DMS 273 (cell line): ENCODE results near the gene PEAK1.

ENCODE experiments used
- DNase-seq: peaks from one replicate; lab custom pipeline; 2025; ENCODE audit not compliant: unreplicated experiment; lab: John Stamatoyannopoulos, UW

PEAK1 gene

GRCh38 chr15:77143191-77143590 is 276.7 kb downstream of the PEAK1 start:
- no peak for DNase-seq

DNA sequence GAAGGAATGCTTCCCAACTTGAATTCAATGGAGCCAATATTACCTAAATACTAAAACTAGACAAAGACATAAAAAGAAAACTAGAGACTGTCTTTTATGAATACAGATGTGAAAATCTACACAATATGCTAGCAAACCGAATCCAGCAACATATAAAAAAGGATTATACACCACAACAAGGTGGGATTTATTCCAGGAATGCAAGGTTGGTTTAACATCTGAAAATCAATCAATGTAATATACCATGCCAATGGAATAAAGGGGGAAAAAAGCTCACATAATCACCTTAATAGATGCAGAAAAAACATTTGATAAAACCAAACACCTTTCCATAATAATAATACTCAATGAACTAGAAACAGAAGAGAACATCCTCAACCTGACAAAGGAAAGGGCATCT is 279.7 kb downstream of the PEAK1 start:
- DNase-seq: no peak

DNA sequence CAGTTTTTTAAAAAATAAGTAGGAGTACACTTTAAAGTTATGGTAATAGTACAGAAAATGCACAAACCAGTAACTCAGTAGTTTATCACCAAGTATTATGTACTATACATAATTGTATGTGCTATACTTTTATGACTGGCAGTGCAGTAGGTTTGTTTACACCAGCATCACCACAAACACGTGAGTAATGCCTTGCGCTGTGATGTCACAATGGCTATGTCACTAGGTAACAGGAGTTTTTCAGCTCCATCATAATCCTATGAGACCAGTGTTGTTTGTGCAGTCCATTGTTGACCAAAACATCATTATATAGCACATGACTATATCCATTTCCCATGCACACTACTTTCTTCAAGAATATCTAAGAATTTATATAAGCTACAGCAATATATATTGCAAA is 280.6 kb downstream of the PEAK1 start:
- no peak for DNase-seq

- DNase-seq: no peak
These were observed 281.8 kb downstream of the PEAK1 start for GRCh38 chr15:77138167-77138522.

DNA sequence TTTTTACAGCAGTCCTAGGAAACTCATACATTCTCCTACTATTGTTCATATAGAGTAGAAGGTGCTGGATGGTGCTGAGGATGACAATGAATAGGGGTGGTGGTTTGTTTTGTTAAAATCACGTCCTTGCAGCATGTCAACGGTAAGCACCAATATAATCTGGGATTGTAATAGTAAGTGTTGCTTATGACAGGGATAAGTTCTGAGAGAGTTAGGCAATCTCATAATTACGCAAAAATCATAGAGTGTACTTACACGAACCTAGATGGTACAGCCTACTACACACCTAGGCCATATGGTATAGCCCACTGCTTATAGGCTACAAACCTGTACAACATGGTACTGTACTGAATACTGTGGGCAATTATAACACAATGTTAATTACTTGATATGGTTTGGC is 284.7 kb downstream of the PEAK1 start:
- no peak for DNase-seq

DNA sequence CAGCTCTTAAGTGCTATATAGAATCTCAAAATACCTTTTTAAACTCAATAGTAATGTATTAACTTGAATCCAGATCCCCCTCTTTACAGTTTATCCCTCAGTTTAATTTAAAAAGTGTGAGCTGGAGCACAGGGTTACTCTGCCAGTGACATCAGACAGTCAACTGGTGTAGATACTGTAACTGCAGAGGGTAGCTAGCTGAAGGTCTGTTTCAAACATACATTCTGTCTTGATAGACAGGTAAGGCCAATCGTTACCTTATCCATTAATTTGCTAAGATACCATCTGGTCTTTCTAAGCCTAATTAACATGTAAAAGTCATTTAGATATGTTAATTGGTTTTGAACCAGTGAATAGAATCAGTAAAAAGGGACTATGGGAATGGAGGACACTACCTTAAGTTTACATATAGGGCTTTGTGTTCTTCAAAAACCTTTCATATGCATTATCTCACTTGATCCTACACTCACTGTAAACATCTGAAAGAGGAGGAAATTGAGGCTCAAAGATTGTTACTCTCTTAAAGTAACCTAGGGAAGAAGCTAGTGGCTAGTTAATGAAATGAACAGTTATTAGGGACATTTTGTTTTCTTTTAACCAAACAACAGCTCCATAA is 289.5 kb downstream of the PEAK1 start:
- DNase-seq: no peak

DNA sequence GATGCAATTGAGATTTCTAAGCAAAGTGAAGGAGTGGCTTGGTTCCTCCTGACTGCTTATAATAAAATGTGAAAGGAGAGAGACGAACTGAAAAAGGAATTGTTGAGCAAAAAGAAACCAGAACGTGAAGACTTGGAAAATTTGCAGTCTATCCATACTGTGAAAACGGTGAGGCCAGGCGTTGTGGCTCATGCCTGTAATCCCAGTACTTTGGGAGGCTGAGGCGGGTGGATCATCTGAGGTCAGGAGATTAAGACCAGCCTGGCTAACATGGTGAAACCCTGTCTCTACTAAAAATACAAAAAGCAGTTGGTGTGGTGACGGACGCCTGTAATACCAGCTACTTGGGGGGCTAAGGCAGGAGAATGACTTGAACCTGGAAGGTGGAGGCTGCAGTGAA is 292.3 kb downstream of the PEAK1 start:
- DNase-seq: no peak

DNA sequence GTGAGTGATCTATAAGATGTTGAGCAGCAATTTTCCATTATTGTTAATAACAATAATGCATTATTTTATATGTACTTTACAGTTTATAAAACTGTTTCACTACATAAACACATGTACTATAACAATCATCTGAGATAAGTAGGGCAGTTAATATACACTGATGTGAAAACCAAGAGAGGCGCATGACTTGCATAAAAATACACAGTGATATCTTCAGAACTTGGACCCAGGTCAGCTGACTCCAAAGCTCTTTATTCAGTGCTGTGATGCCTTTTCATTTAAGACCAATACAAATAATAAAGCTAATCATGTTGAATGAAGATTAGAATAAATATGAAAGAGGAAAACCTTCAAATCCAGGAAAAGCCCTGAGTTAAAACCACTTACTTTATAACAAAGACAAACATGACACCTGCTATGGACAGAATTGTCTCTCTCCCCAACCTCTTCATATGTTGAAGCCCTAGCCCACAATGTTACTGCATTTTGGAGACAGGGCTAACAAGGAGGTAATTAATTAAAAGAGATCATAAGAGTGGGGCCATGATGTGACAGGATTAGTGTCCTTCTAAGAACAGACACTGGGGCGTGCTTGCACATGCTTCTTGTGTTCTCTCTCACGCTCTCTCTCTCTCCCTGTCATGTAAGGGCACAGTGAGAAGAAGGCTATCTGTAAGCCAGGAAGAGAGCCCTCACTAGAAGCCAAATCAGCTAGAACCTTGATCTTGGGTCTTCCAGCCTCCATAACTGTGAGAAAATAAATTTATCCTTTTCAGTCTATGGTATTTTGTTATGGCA is 293.2 kb downstream of the PEAK1 start:
- DNase-seq: no peak

DNA sequence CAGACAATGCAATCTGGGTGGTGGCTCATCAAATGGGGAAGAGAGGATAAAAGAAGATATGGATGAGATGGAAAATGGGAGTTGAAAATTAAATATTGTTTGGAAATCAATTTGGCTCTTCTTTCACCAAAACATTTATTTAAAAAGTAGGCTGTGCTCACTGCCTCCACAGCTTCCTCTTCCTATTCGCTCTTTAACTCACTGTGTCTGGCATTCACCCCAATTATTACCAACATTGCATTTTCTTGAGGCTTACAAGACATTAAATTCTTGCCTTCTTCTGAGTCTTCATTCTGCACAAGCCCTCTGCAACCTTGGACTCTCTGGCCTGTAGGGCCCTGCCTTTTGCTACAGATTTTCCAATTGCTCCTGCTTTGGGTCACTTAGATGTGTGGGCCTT is 296.1 kb downstream of the PEAK1 start:
- DNase-seq: no peak

- no peak for DNase-seq
These were observed 297.3 kb downstream of the PEAK1 start for GRCh38 chr15:77122576-77122975.

DNA sequence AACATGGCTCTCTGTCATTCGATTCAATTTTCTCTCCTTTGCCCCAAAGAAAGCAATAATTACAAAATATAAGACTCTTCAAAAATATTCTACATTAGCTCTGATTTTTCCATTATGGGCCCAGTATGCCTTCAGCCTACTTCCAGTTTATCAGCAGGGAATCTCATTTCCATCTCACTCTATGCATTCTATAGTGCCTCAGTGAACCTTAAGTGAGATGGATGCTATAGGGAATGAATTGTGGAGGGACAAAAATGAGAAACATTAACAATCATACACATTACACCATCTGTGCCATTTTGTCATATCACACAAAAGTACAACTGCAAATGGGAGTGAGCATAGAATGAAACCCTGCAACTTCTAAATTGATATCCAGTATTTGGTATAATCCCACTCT is 298.3 kb downstream of the PEAK1 start:
- DNase-seq: no peak

DNA sequence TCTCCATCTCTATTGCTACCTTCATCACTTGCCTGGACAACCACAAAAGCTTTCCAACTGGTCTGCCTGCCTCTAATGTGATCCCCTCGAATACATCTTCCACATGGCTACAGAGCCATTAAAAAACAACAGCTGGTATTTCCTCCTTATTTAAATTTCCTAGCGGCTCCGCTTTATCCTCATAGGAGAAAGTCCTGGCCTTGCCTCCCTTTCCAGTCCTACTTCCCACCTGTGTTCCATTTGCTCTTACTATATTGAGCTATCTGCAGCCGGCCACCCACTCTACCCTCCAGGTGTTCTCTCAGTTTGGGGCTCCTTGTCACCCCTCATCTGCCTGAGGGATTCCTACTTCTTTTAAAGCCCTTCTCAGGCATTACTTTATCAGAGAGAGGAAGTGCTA is 299.3 kb downstream of the PEAK1 start:
- peak; percentile 21 for DNase-seq

GRCh38 chr15:77119446-77119845 is 300.5 kb downstream of the PEAK1 start:
- DNase-seq: no peak

DNA sequence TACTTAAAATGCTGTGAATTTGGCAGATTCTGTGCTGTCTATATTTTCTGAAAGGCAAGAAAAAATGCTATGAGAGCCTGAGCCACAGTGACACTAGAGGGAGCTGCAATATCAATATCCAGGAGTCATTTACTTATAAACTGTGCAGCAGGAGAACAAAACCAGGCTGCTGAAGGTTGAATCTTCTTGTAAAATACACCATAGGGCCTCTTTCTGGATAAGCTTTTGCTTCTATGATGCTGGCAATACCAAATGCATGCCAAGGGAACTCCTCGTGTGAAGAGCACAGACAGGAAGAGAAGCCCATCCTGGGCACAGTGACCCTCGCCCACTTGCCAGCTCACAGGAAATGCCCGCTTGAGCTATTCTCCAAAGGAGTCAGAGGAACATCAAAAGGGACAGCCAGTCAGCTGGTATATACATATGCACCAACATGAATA is 301.0 kb downstream of the PEAK1 start:
- DNase-seq: peak; percentile 69

GRCh38 chr15:77115179-77115578 is 304.7 kb downstream of the PEAK1 start:
- no peak for DNase-seq

- no peak for DNase-seq
These were observed 306.9 kb downstream of the PEAK1 start for GRCh38 chr15:77112838-77113504.

GRCh38 chr15:77111789-77112188 is 308.1 kb downstream of the PEAK1 start:
- DNase-seq: no peak

- peak; percentile 65 for DNase-seq
These were observed 312.2 kb downstream of the PEAK1 start for GRCh38 chr15:77107531-77108355.

DNA sequence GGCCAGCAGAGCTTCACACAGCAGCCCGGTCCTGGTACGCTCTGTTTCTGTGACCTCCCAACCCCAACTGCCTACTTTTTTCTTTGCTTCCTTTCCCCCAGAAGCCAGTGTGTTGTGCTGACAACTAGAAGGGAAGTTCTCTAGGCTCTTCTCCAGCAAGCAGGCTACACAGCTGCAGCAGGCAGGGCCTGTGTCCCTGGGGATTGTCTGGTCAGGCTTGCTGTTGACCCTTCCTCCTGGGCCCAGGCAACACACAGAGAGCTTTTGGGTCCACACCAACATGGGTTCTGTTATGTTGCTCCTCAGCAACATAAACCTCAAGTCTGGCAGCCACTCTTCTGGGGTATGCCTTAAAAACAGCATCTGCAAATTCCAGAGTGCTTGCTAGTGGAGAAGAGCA is 312.8 kb downstream of the PEAK1 start:
- no peak for DNase-seq

DNA sequence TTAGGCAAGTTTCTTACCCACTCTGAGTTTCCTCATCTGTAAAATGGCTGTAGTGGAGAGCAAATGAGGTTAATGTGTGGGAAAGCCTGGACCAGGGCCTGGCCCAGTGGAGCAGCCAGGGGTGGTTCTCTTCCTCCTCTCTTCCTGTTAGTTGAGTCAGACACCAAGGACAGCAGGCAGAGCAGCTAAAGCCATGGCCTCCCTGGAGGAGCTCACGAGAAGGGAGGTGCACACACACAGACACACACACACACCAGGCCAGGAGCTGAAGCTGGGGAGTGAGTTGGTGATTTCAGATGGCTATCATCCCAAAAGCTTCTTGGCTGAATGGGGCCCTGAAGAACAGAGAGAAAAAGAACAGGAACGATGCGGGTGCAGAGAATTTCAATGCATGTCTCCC is 315.7 kb downstream of the PEAK1 start:
- DNase-seq: no peak

DNA sequence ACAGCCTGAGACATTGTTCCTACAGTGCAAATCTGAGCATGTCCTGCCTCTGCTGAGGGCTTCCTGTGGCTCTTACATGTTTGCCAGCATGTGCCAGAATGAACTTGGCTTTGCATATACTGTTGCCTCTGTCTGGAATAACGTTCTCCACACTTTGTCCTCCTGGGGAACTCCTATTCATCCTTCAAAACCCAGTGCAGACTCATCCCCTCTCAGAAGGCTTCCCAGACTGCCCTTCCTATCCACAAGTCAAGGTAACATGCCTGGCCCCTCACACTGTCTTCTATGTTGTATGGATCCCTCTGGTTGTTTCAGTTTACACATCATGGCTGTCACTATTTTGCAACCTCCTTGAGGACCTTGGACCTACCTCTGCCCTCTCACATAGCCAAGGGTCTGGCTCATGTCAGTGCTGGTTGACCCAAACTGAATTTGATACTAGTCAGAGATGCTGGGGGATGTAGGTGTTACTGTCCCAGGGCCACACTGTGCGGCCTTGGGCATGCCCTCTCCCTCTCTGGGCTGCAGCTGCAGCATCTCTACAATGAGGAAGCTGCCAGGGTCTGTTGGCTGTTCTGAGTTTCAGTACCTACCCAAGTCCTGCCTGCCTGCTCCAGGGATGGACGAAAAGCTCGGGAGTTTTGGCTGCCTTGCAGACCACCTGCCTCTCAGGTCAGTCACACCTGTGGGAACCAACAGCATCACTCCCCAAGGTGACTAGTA is 320.0 kb downstream of the PEAK1 start:
- no peak for DNase-seq
